Mucosa of stomach (tissue), 1 donor: ENCODE results near the gene TFAP2C.

Experiments
- H3K27me3 ChIP-seq: one replicate; pipeline ENCODE4 v1.7.0; 2013; ENCODE audit warnings: mild to moderate bottlenecking, low read length; ENCODE audit not compliant: control insufficient read depth, insufficient read depth
- H3K36me3 ChIP-seq: one replicate; pipeline ENCODE4 v1.7.0; 2013; ENCODE audit warnings: low read length; ENCODE audit not compliant: control insufficient read depth, insufficient read depth
- H3K4me1 ChIP-seq: one replicate; pipeline ENCODE4 v1.7.0; 2013; ENCODE audit warnings: mild to moderate bottlenecking, low read length; ENCODE audit not compliant: control insufficient read depth, insufficient read depth
- H3K4me3 ChIP-seq: one replicate; pipeline ENCODE4 v1.7.0; 2013; ENCODE audit warnings: low read length
- H3K9ac ChIP-seq: one replicate; pipeline ENCODE4 v1.7.0; 2013; ENCODE audit warnings: mild to moderate bottlenecking, low read length, moderate library complexity
- H3K9me3 ChIP-seq: one replicate; pipeline ENCODE4 v1.7.0; 2013; ENCODE audit warnings: mild to moderate bottlenecking, low read length, moderate library complexity; ENCODE audit not compliant: control insufficient read depth
- donor health status: Pancreatic carcinoma.

TFAP2C gene

DNA sequence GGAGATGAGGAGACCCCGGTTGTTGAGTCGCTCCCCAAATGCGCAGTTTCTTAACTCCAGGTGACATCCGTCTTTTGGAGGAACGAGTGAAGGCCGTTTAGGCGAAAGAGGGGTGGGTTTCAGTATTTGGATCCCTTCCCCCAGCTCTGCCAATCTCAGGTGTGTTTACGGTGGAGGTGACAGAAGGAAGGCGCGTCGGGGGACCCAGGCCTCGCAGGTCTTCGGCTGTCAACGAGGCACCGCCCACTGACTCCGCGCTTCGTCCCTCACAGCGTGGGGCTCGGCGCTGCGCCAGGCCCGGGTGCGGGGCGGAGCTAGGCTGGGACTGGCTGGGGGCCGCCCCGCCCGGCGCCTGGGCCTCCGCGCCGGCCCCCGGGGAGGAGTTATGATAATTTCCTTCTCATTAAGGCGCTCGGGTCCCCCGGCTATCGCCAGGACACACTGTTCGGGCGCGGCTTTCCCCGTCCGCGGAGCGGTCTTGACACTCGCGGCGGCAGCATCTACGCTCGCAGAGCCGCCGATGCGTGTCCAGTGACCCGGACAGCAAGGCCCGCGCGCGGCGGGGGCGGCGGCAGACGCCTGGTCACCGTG is at the start of gene TFAP2C:
Gene TFAP2C, plus strand, starts transcription at position 434 of the 591 bp plus-strand sequence. CDS start 239 bp downstream, outside the sequence.
- Histone ChIP-seq H3K9ac (peak within 1 kb of the TSS; percentile 29), H3K4me3 (peak within 1 kb of the TSS; percentile 22), H3K36me3 (no peaks in the 10 kb centered on the region), H3K9me3 (no peaks in the 10 kb centered on the region), H3K4me1 (peaks cover 29% of the 10 kb centered on the region), H3K27me3 (peaks cover 86% of the 10 kb centered on the region)

DNA sequence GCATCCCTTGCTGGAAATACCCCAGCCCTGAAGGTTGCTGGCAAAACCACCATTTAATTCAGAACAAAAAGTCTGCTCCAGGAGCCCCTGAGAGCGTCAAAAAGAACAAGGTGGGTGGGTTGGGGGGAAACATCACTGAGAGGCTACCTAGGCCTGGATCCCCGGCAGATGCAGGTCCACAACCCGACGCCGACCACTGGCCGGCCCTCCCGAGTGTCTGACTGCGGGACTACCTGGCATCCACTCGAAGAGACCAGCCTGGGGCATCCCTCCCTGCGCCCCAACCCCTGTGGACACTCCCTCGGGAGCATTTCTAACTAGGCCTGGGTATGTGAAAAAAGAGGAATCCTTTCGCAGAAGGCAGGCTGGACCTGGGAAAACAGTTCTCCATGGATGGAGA is 48.9 kb upstream of the TFAP2C start:
- Histone ChIP-seq H3K4me1 (no peaks in the 10 kb centered on the region), H3K36me3 (no peaks in the 10 kb centered on the region), H3K9ac (no peak overlapping the region), H3K9me3 (no peaks in the 10 kb centered on the region), H3K4me3 (no peak overlapping the region), H3K27me3 (no peaks in the 10 kb centered on the region)

DNA sequence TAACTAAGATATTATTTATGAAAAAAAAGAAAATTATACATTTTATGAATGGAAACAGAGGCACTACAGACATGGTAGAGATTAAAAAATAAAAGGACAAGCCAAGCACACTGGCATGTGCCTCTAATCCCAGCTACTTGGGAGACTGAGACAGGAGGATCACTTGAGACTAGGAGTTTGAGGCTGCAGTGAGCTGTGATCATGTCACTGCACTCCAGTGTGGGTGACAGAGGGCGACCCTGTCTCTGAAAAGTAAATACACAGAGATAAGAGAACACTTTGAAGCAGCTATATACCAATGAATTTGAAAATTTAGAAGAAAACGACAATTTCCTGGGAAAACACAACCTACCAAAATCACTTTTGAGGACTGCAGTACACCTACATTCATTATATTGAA is 47.4 kb upstream of the TFAP2C start:
- H3K4me3 ChIP-seq = no peak overlapping the region

DNA sequence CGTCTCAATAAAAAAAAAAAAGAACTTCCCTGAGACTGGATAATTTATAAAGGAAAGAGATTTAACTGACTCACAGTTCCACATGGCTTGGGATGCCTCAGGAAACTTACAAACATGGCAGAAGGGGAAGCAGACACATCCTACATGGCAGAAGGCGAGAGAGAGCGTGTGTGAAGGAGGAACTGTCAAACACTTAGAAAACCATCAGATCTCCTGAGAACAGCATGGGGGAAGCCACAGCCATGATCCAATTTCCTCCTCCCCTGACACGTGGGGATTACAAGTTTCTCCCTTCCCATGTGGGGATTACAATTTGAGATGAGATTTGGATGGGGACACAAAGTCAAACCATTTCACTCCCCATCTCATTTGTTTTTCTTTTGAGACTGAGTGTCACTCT is 46.6 kb upstream of the TFAP2C start:
- peaks cover under 1% of the 10 kb centered on the region for H3K27me3 ChIP-seq
- no peaks in the 10 kb centered on the region for H3K4me1 ChIP-seq
- H3K36me3 ChIP-seq = no peaks in the 10 kb centered on the region
- H3K4me3 ChIP-seq = no peak overlapping the region
- H3K9me3 ChIP-seq = no peaks in the 10 kb centered on the region
- H3K9ac ChIP-seq = no peak overlapping the region

More for the DNA sequence above, 47.4 kb upstream of the TFAP2C start:
- Histone ChIP-seq H3K4me1 (no peaks in the 10 kb centered on the region), H3K36me3 (no peaks in the 10 kb centered on the region), H3K9ac (no peak overlapping the region), H3K9me3 (no peaks in the 10 kb centered on the region), H3K27me3 (no peaks in the 10 kb centered on the region)

DNA sequence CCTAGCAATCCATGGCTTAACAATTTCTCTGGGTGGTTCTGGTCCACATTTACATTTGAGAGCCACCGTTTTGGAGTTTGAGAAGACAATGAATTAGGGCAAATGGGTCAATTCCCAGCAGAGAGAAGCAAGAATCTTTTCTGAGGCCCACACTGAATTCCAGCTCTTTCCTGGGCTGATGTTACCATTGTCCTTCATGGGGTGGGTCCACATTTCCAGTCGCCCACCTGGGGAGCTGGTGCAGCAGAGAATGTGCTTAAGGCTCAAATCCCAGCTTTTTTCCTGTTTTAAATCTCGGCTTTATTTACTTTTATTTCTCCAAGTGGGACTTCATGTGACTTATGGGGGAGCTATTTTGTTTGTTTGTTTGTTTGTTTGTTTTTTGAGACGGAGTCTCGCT is 44.2 kb upstream of the TFAP2C start:
- peaks cover 3% of the 10 kb centered on the region for H3K27me3 ChIP-seq

DNA sequence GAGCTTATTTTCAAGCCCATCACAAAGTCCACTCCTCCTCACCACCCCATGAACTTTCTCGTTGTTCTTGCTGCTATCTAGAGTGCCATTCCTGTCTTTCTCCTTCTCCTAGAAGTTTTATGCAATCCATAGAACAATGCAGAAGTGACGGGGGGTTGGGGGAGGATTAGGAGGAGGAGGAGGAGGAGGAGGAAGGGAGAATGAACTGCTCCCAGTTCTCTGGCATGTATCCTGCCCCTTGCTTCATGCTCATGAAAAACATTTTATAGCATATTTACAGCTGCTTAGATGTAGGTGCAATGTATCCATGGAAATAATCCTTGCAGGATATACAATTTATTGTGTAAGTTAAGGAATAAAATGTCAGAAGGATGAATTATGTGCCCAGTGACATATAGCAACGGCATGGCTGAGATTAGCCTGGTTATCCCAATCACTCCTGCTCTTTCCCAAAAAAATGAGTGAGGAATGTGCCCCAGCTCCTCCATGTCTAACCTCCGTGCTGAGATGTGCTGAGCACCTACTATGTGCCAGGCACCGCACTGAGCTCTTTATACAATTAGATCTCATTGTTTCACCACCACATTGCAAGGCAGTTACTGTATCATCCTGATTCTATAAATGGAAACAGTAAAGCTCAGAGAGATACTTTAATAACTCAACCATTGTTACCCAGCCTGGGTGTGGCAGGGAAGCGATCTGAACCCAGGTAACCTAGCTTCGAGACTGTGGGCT is 41.6 kb upstream of the TFAP2C start:
- Histone ChIP-seq H3K36me3 (no peaks in the 10 kb centered on the region), H3K27me3 (peaks cover 3% of the 10 kb centered on the region), H3K4me3 (no peak overlapping the region), H3K9me3 (no peaks in the 10 kb centered on the region), H3K4me1 (no peaks in the 10 kb centered on the region), H3K9ac (no peak overlapping the region)

More for the DNA sequence above, 44.2 kb upstream of the TFAP2C start:
- no peak overlapping the region for H3K9ac ChIP-seq
- no peaks in the 10 kb centered on the region for H3K4me1 ChIP-seq
- no peaks in the 10 kb centered on the region for H3K9me3 ChIP-seq
- no peak overlapping the region for H3K4me3 ChIP-seq
- H3K36me3 ChIP-seq = no peaks in the 10 kb centered on the region

DNA sequence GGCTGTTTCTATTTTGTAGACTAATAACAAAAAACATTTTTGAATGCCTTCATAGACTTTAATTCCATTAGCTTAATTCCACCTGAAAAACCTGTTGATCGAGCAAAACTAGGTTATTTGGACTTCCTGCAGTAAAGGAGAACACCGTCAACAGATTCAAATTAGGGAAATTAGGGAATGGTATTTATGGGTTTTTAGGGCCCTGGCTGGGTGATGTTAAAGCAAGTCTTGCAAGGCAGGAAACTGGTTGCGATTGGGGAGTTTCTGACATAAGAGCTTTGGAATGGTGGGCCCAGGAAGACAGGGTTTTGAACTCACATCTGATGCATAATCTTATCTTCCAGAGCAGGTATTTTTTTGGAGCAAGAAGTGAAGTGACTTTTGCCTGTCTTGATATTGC is 40.1 kb upstream of the TFAP2C start:
- no peaks in the 10 kb centered on the region for H3K4me1 ChIP-seq
- H3K27me3 ChIP-seq = peaks cover 3% of the 10 kb centered on the region
- H3K36me3 ChIP-seq = no peaks in the 10 kb centered on the region
- H3K9ac ChIP-seq = no peak overlapping the region
- no peaks in the 10 kb centered on the region for H3K9me3 ChIP-seq
- H3K4me3 ChIP-seq = no peak overlapping the region

DNA sequence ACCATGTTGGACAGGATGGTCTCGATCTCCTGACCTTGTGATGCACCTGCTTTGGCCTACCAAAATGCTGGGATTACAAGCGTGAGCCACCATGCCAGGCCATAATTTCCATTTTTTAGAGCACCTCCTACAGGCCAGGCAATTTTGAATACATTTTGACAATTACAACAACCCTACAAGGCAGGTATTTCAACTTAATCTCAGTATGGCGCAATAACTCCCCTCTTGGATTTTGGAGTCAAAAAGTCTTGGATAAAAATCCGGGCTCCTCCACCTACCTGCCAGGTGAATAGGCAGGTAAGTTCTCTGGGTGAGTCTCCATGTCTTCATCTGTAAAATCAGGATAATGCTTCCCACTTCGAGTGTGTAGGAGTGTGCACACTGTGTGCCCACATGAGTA is 39.5 kb upstream of the TFAP2C start:
- no peaks in the 10 kb centered on the region for H3K9me3 ChIP-seq
- no peaks in the 10 kb centered on the region for H3K4me1 ChIP-seq
- H3K4me3 ChIP-seq = no peak overlapping the region
- H3K27me3 ChIP-seq = peaks cover 3% of the 10 kb centered on the region
- no peak overlapping the region for H3K9ac ChIP-seq
- no peaks in the 10 kb centered on the region for H3K36me3 ChIP-seq

DNA sequence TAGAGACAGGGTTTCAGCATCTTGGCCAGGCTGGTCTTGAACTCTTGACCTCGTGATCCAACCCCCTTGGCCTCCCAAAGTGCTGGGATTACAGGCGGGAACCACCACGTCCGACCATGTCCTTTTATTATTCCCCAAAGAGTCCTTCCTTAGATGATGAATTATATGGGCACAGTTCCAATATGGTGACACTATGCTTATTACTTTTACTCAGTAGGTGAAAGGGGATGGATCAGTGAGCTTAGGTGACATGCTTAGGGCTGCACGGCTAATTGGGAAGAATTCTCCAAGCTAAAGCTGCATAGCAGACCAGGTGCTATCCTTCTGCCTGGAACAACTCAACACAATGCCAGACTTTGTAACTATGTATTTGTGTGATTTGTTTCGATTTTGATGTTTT is 38.2 kb upstream of the TFAP2C start:
- Histone ChIP-seq H3K9ac (no peak overlapping the region), H3K9me3 (no peaks in the 10 kb centered on the region), H3K4me3 (no peak overlapping the region), H3K4me1 (no peaks in the 10 kb centered on the region), H3K36me3 (no peaks in the 10 kb centered on the region), H3K27me3 (peaks cover 3% of the 10 kb centered on the region)

DNA sequence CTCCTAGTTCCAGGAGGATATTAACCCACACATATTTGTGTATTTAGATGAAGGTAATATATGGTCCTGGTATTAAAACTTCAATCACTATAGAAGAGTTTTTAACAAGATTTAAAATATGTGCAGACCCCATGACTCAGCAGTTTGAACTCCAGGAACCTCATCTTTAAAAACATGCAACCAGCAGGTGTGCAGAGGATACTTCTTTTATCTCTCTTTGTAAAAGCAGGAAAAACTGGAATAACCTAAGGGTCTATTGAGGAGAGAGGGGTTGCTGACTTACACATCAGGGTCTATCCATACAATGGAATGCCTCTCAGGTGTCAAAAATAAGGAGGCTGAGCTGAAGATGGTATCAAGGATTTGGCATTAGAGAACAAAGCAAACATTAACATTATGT is 36.9 kb upstream of the TFAP2C start:
- no peak overlapping the region for H3K9ac ChIP-seq
- no peaks in the 10 kb centered on the region for H3K4me1 ChIP-seq
- H3K4me3 ChIP-seq = no peak overlapping the region
- H3K27me3 ChIP-seq = peaks cover 3% of the 10 kb centered on the region
- no peaks in the 10 kb centered on the region for H3K9me3 ChIP-seq
- no peaks in the 10 kb centered on the region for H3K36me3 ChIP-seq

DNA sequence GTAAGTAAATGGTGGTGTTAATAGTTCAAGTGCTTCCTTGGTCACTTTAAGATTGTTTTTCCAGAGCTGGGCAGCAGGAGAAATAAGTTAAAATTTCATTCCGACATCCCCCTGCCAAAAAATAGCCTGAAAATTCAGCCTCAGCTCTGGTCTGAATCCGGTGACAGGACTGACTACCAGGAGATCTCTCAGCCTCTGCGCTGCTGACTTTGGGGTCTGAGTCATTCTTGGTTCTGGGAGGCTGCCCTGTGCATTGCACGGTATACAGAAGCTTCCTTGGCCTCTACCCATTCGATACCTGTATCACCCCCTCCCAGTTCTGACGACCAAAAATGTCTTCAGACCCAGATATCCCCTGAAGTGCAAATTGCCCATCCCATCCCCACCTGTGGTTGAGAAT is 36.3 kb upstream of the TFAP2C start:
- Histone ChIP-seq H3K9me3 (no peaks in the 10 kb centered on the region), H3K9ac (no peak overlapping the region), H3K4me3 (no peak overlapping the region), H3K36me3 (no peaks in the 10 kb centered on the region), H3K4me1 (no peaks in the 10 kb centered on the region), H3K27me3 (no peaks in the 10 kb centered on the region)

DNA sequence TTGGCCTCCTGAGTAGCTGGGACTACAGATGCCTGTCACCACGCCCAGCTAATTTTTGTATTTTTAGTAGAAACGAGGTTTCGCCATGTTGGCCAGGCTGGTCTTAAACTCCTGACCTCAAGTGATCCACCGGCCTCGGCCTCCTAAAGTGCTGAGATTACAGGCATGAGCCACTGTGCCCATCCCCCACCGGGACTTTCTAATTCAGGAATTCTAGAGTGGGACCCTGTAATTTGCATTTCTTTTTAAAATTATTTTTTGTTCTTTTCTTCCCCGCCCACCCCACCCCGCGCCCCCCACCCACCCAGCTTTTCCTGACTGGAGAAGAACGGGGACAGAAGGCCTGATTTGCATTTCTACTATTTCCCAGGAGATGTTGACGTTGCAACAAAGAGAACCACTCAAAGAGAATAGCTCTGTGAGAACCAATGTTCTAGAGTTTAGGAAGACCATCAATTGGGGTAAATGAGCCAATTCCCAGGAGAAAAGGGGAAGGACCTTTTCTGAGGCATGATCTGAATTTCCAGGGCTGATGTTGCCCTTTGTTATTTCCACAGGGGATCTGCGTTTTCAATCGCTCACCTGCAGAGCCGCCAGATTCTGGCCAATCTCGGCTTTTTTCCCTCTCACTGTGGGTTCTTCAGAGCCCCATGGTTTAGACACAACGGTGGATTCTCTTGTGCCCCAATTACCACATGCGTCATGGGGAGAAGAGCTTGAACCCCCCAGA is 33.2 kb upstream of the TFAP2C start:
- Histone ChIP-seq H3K4me1 (no peaks in the 10 kb centered on the region), H3K36me3 (no peaks in the 10 kb centered on the region), H3K9me3 (no peaks in the 10 kb centered on the region), H3K27me3 (no peaks in the 10 kb centered on the region), H3K9ac (no peak overlapping the region), H3K4me3 (no peak overlapping the region)
